Measurements from ENCODE around the gene HLA-DOA.

The HLA-DOA gene

GRCh38 chr6:33015798-33016197 lies 6.4 kb upstream of the HLA-DOA start:
- no peak for DNase-seq

- DNase-seq: peak; percentile 83
These were observed 5.6 kb upstream of the HLA-DOA start for GRCh38 chr6:33014841-33015634.

DNA sequence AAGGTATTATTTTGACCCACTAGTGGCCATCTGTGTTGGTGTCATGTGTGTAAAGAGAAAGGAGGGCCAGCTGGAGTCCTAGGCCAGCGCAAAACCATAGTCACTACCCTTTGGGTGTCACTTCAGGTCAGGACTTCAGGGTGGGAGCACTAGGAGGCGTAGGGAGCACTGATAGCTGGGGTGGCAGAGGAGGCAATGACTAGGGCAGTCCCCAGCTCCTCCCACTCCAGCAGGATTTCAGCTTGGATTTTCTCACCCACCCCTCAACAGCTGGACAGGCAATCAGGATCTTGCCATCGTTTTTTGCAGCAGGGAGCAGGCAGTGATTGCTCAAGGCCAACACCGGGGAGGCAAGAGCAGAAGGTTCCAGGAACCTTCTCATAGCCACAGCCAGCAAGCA lies 4.2 kb upstream of the HLA-DOA start:
- no peak for DNase-seq

GRCh38 chr6:33010356-33010755 lies 965 bp upstream of the HLA-DOA start:
- no peak for DNase-seq

DNA sequence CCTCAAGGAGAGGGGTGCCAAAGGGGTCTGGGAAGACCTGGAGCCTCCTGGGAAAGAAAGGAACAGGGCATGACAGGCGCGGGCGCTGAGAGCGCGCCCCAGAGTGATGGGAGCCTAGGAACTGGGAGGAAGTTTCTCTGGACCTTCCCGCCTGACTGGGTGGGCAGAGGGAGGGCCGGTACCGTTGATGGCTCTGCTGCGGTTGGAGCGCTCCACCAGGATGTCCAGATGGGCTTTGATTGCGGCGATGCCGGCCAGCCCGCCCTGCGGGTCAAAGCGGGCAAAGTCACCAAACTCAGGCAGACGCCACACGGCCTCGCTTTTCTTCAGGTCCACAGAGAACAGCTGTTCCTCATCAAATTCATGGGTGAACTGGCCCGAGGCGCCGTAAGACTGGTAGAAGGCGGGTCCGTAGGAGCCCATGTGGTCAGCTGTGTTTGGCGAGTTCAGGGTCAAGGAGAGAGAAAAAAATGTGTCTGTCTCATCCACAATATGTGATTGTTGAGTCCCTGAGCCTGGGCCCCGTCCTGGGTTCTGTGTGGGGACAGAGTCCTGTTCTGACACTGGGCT lies 1.5 kb downstream of the HLA-DOA start:
- no peak for DNase-seq

DNA sequence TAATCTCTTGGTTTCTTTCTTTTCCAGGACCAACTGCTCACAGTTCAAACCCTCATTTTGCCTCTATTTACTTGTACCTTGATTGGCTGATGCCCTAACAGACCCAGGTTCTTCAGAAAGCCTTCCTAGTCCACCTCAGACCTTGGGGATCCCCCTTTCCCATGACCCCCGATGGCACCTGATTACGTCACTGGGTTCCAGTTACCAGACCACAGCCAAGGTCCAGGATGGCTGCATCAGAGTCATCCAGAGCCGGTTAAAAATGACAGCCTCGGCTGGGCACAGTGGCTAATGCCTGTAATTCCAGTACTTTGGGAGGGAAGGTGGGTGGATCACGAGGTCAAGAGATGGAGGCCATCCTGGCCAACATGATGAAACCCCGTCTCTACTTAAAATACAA lies 4.5 kb downstream of the HLA-DOA start:
- no peak for DNase-seq

- no peak for DNase-seq
These were observed 7.7 kb downstream of the HLA-DOA start for GRCh38 chr6:33001685-33002084.

- DNase-seq: no peak
These were observed 9.3 kb downstream of the HLA-DOA start for GRCh38 chr6:33000055-33000454.

- no peak for DNase-seq
These were observed 13.9 kb downstream of the HLA-DOA start for GRCh38 chr6:32995448-32995847.

DNA sequence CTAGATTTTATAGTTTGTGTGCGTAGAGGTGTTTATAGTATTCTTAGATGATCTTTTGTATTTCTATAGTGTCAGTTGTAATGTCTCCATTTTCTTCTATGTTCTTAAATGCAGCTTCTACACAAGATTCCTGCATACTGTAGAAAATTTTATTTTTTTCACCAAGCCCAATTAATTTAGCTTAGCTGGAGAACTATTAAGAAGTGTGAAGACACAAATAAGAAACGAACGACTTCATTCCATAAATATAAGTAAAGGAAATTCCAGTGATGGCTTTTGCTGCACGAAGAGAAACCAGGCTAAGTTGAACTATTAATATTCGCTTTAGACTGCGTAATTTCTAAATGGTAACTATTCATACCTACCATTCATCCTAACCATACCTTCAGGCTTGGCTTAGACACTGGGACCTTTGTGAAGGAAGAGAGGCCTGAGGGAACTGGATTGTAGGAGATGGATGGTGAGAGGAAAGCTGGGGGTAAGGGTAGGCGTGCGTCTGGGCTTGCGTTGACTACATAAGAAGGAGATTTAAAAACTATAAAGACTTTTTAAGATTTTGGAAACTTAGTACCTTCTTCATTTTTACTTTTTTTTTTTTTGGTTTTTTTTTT lies 15.9 kb downstream of the HLA-DOA start:
- no peak for DNase-seq

GRCh38 chr6:32991972-32992371 lies 17.4 kb downstream of the HLA-DOA start:
- no peak for DNase-seq

- no peak for DNase-seq
These were observed 20.0 kb downstream of the HLA-DOA start for GRCh38 chr6:32989368-32989767.

DNA sequence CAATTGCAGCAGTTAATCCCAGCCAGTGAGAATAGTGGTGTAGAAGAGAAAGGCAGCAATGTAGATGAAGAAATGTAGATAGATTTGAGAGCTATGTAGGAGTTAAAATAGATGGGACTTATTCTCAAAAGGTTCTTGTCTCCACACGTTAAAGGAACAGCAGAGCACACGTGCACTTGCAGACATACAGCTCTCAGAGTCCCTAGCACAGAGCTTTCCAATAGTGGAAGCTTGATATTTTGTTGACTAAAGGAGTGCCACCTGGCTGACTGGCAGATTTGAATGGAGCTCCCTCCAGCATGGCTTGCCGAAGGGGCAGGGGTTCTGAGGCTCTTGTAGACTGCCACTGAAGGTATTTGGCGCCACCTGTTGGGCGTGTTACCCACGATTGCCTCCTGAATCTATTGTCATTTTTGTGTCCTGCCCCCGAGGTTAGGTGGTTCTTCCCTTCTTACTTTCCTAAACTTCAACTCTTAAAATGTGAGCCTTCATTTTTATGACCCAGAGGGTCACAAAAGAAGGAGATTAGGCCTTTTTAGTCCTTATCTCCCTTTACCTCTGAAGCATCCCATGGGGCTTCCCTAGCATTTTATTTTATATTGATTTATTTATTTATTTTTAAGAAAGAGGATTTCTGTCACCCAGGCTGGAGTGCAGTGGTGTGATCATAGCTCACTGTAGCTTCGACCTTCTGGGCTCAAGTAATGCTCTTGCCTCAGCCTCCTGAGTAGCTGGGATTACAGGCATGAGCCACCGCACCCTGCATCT lies 24.6 kb downstream of the HLA-DOA start:
- peak; percentile 81 for DNase-seq

GRCh38 chr6:32983964-32984621 lies 25.3 kb downstream of the HLA-DOA start:
- DNase-seq: no peak

DNA sequence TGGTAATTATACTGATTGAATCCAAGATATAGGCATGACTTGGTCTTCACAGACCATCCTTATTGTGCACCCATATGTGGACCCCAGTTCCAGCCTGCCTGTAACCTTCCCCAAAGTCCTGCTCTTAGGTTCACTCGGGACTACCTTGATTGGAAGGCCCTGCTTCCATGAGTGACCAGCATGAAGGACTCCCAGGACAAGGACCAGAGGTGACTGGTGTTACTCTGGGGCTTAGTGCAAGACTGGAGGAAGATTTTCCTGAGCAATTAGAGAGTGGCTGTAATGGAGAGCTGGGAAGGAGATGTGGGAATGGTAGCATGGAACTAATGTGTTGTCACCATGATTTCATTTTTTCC lies 25.9 kb downstream of the HLA-DOA start:
- DNase-seq: no peak

- no peak for DNase-seq
These were observed 26.5 kb downstream of the HLA-DOA start for GRCh38 chr6:32982702-32983492.

GRCh38 chr6:32982084-32982701 lies 27.2 kb downstream of the HLA-DOA start:
- no peak for DNase-seq

- DNase-seq: no peak
These were observed 28.8 kb downstream of the HLA-DOA start for GRCh38 chr6:32980488-32981038.

- no peak for DNase-seq
These were observed 29.5 kb downstream of the HLA-DOA start for GRCh38 chr6:32979720-32980487.

DNA sequence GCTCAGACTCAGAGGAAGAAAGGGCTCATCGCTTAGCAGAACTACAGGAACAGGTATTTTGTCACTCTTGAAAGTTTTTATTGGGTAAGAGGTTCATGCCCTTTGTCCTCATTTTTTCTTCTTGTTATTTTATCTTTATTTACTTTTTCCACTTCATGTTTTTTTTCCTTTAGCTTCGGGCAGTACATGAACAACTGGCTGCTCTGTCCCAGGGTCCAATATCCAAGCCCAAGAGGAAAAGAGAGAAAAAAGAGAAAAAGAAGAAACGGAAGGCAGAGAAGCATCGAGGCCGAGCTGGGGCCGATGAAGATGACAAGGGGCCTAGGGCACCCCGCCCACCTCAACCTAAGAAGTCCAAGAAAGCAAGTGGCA lies 31.5 kb downstream of the HLA-DOA start:
- DNase-seq: no peak

Measured in retina (tissue), 1 donor.